OCI-LY7 (cell line): ENCODE data around the gene KIAA1671.
"Not testable (repeated sequence)": the region's sequence is repeated elsewhere in the genome, so short reads cannot be mapped to it uniquely, and the experiment has no call there.

Experiments
- CTCF ChIP-seq: fragments of 200-600 bp; sonication (generic); conservative IDR thresholded peaks from 2 replicates; pipeline ENCODE4 v1.5.1; 2014; ENCODE audit warnings: mild to moderate bottlenecking, antibody characterized with exemption, low read length, moderate library complexity, mixed read lengths
- EZH2phosphoT487 ChIP-seq: fragments of 200-600 bp; sonication (generic); IDR thresholded peaks from 2 replicates; pipeline ENCODE4 v1.6.1; 2018; ENCODE audit warnings: low read depth, borderline replicate concordance, mild to moderate bottlenecking, mixed run types, antibody characterized with exemption, low read length, moderate library complexity, mixed read lengths

- not testable (repeated sequence) for TF ChIP-seq CTCF, EZH2phosphoT487
These were observed 281.2 kb downstream of the KIAA1671 start for GRCh38 chr22:25233706-25234105.
